GM21515 (cell line): ENCODE results near the gene DOCK10.

ENCODE experiments used
- ATAC-seq: cut with Tn5 transposase; IDR thresholded peaks from one replicate; pipeline ENCODE4 v1.9.1; 2021; ENCODE audit not compliant: unreplicated experiment

Gene DOCK10

DNA sequence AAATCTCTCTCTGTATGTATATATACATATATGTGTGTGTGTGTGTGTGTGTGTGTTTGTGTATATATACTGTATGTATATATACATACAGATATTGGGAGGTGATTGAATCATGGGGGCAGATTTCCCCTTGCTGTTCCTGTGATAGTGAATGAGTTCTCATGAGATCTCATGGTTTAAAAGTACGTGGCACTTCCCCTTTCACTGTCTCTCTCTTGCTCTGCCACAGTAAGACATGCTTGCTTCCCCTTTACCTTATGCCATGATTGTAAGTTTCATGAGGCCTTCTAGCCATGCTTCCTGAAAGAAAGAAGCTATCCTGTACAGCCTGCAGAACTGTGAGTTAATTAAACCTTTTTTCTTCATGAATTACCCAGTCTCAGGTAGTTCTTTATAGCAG is 307.3 kb downstream of the DOCK10 start:
- no peak for ATAC-seq

DNA sequence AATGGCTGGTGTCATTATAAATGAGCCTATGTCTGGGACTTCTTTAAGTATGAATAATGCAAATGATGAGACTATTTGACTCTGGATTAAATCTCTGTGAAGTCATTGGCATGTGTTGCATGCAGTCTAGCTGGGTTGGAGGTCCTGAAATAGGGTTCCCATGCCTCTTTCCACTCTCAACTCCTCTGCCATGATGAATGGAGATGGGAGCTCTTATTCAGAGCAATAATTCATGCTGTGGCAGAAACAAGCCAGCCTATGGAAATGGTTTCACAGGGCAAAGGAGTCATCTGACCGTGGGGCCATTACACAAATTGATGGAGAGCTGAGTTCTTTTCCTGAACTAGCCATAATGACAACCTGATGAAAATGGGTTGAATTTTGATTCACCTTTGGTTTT is 310.6 kb downstream of the DOCK10 start:
- ATAC-seq = no peak

DNA sequence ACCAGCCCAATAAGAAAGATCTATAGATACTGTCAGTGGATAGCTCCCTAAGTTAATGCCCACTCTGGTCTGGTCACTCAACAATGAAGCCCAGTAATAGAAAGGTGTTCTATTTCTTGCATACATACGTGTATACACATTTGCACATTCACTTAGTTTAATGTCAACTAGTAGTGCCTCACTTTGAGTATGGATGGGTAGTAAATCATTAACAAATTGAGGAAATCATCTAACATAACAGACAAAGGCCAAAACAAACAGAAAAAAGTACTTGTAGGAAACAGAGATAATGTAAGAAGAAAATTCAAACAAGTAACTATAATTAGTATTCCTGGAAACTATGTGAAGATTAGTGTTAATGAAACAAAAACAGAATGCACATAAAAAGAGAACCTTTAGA is 312.8 kb downstream of the DOCK10 start:
- ATAC-seq = no peak

DNA sequence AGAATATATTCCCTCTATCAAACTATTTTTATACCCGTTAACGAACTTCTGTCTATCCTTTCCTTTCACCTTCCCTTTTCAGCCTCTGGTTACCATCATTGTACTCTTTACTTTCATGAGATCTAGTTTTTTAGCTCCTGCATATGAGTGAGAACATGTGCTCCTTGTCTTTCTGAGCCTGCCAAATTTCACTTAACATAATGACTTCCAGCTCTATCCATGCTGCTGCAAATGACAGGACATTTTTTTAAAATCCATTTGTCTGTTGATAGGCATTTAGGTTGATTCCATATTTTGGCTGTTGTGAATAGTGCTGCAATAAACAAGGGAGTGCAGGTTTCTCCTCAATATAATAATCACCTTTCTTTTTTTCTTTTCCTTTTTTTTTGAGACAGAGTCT is 317.9 kb downstream of the DOCK10 start:
- no peak for ATAC-seq

DNA sequence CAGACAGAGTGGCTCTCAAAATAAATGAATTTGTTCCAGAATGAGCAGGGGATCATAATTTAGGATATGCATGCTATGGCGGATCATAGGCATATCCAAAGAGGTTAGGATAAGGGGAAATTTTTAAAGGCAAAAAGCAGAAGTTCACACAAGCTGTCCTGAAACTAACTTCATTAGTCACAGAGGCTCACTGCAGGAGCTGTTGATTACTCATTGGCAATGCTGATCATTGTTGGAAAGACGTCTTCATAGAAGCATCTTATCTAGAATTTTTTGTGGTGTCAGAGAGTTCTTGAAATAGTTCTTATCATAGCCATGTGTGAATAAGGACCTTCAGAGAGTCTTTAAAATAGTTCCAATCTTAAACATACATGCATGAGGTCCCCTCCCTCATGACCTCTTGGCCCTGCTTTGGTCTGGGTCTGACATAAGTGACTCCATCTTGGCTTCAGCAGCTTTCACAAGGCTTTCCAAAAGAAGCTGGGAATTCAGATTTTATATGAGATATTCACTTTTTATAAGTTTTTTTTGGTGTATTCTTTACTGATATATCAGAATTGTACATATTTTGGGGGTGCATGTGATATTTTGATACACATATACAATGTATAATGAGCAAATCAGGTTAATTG is 318.6 kb downstream of the DOCK10 start:
- ATAC-seq = no peak

DNA sequence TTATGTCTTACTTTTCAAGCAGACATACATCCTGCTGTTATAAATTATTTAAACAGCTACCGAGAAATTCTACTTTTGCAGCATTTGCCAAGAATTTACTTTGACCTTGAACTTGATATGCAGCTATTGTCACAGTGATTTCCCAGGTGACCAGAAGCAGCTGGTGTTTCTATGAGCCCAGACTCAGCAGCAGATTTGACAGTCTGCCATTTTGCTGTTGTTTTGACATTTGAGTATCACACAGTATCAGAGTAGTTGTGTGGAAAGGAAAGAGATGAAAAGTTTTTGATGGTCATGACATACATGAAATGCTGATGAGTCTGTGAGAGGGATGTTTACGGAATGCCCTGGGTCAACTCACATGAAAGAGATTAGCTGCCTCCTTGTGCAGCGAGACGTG is 319.5 kb downstream of the DOCK10 start:
- no peak for ATAC-seq

DNA sequence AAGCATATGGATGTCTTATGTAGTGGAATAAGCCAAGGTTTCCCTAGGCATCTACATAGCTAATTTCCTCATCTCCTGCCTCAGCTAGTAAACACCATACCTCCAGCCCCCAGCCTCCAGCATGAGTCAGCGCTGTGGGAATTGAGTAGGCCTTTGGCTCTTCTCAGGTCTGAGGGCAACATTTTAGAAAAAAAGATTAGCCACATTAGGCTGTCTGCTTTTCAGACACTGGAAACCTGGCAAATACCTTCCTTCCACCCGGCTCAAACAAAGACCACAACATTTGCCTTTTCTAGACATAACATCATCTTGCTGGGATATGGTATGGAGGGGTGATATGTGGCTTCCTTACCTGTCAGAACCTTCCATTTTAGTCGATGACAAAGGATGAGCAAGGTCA is 320.0 kb downstream of the DOCK10 start:
- ATAC-seq = no peak

DNA sequence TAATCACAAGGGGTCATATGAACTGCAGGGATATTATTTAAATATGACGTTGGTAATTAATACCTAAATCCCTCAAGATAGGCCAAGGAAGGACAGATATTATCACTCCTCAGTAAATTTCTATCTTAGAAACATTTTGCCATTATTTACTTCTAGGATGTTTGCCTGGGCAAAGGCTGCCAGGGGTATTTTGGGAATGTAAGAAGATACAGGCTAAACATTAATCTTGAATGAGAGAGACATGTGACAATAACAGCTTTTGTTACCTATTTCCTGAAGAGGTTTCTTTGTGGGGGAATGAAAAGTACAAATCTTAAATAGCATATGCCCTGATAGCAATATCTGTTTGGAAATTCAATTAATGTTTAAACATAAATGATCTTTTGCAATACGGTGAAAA is 325.3 kb downstream of the DOCK10 start:
- no peak for ATAC-seq

DNA sequence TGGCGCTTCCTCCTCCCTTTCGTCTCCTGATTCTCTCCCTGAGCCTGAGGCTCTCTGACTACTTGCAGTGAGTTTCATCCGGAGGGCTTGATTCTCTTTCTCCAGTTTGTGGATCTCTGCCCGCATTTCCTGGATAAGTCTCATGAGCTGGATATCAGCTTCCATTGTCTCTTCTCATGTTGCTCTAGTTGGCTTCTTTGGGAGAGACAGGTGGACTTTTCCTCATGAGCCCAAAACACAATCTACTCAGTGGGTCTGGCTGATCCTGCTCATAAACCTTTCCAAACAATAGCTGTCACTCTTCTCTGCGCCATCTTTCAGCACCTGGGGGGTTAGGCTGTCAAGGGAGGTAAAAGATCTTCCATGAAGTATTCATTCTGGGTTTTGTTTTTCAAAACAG is 326.1 kb downstream of the DOCK10 start, which contains the start of gene CCDC195:
TSS of gene CCDC195 (minus strand) at position 165 of the 400 bp plus-strand sequence. CDS start at position 165, 0 bp downstream.
- ATAC-seq = no peak
